ENCODE data around the gene NEK8.

DNA sequence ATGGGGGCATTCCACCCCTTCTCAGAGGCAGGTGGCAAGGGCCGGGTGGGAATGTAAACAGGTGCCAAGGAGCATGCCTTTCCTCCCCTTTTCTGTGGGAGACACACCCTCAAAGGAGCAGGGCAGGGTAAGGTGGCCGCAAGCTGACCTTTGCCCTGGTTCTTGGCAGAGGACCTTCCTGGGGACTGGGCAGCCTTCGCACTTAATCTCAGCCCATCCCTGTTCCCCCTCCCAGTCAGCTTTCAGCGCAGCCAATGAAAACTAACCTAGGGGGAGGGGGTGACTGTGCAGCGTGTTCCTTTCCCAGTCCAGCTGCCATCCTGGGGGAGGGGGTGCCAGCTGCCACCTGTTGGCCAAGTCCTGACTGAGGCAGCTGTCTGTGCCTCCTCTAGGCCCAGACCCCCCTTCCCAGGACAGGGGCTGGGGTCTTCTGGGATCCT lies 18.0 kb downstream of the NEK8 start:
- TF ChIP-seq, protein P1, sequence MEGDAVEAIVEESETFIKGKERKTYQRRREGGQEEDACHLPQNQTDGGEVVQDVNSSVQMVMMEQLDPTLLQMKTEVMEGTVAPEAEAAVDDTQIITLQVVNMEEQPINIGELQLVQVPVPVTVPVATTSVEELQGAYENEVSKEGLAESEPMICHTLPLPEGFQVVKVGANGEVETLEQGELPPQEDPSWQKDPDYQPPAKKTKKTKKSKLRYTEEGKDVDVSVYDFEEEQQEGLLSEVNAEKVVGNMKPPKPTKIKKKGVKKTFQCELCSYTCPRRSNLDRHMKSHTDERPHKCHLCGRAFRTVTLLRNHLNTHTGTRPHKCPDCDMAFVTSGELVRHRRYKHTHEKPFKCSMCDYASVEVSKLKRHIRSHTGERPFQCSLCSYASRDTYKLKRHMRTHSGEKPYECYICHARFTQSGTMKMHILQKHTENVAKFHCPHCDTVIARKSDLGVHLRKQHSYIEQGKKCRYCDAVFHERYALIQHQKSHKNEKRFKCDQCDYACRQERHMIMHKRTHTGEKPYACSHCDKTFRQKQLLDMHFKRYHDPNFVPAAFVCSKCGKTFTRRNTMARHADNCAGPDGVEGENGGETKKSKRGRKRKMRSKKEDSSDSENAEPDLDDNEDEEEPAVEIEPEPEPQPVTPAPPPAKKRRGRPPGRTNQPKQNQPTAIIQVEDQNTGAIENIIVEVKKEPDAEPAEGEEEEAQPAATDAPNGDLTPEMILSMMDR (IDR thresholded peaks at IDR 0.05), result no peak
- TF ChIP-seq POLR2A (IDR thresholded peaks at IDR 0.05) (no peak), POLR2AphosphoS5 (IDR thresholded peaks at IDR 0.05) (no peak), EP300 (IDR thresholded peaks at IDR 0.05) (no peak)
